Caco-2 (cell line): ENCODE results near the gene MEGF11. TPM values are rescaled to one million over a fixed set of nuclear protein-coding genes. Genes with fewer than 3 reads are reported as not detected.
A peak's percentile ranks its signal among the peaks of the same experiment; 100 is the strongest.

ENCODE experiments used
- BruUV-seq: library from RNA; stranded (reverse); fragments of 400-500 nt; replicated peaks from 2 replicates; lab custom pipeline; 2021; lab: Mats Ljungman, UMichigan
- CTCF ChIA-PET: fragments of 300-600 bp; sonication (Branson Sonifier 250); formaldehyde crosslinking; loops from one replicate; lab custom pipeline; 2022; ENCODE audit warnings: antibody characterized with exemption; lab: Charles Lee
- POLR2A ChIA-PET: fragments of 300-600 bp; sonication (Branson Sonifier 250); formaldehyde crosslinking; loops from one replicate; lab custom pipeline; 2022; ENCODE audit warnings: antibody characterized with exemption; lab: Charles Lee
- DNase-seq, 2 experiments: peaks; one replicate each; pipeline versions ENCODE4 v3.0.0 to v3.0.0-alpha.2; 2020 to 2022
- H3K27me3 ChIP-seq: replicated peaks from 2 replicates; pipeline ENCODE4 v1.6.0; 2011; ENCODE audit warnings: low read length; ENCODE audit not compliant: control insufficient read depth, insufficient read depth
- H3K36me3 ChIP-seq: 2 replicates; pipeline ENCODE4 v1.5.1; 2011; ENCODE audit warnings: low read length; ENCODE audit not compliant: control insufficient read depth, insufficient read depth
- H3K4me1 ChIP-seq: fragments of 250-450 bp; sonication (Bioruptor Pico); 2 replicates; pipeline ENCODE4 v1.5.1; 2020; ENCODE audit warnings: mild to moderate bottlenecking
- H3K4me3 ChIP-seq: 2 replicates; pipeline ENCODE4 v1.5.1; 2011; ENCODE audit warnings: low read depth, mild to moderate bottlenecking, control low read depth, low read length
- H3K9me3 ChIP-seq: fragments of 250-450 bp; sonication (Bioruptor Pico); 2 replicates; pipeline ENCODE4 v1.5.1; 2020; ENCODE audit warnings: mild to moderate bottlenecking, moderate library complexity
- H3K27ac Mint-ChIP-seq: one replicate; pipeline ENCODE4 v1.8.0; 2022; ENCODE audit warnings: mixed read lengths; ENCODE audit not compliant: unreplicated experiment
- H3K27me3 Mint-ChIP-seq: one replicate; pipeline ENCODE4 v1.8.0; 2022; ENCODE audit warnings: mixed read lengths; ENCODE audit not compliant: insufficient read depth, unreplicated experiment
- H3K36me3 Mint-ChIP-seq: one replicate; pipeline ENCODE4 v1.8.0; 2022; ENCODE audit warnings: mild to moderate bottlenecking, mixed read lengths; ENCODE audit not compliant: insufficient read depth, unreplicated experiment
- H3K4me1 Mint-ChIP-seq: one replicate; pipeline ENCODE4 v1.8.0; 2022; ENCODE audit warnings: low read depth, mixed read lengths; ENCODE audit not compliant: unreplicated experiment
- H3K4me3 Mint-ChIP-seq: one replicate; pipeline ENCODE4 v1.8.0; 2022; ENCODE audit warnings: mild to moderate bottlenecking, moderate library complexity, mixed read lengths; ENCODE audit not compliant: unreplicated experiment
- H3K9me3 Mint-ChIP-seq: one replicate; pipeline ENCODE4 v1.8.0; 2022; ENCODE audit warnings: mixed read lengths; ENCODE audit not compliant: unreplicated experiment
- intact Hi-C: fragments of 100-400 bp; cut with micrococcal nuclease; formaldehyde crosslinking; loops from one replicate; pipeline ENCODE4 v1.10.0; 2022; ENCODE audit not compliant: unreplicated experiment
- total RNA-seq: library from RNA; stranded (reverse); gene quantifications from 2 replicates; pipeline ENCODE4 v1.2.3, GENCODE V29; 2022
- TF ChIP-seq, protein P1 (sequence below), 2 experiments: fragments of 200-600 bp in 1 of 2; IDR thresholded peaks; 1 replicate in 1 of 2; 2 replicates in 1 of 2; pipeline versions ENCODE4 v1.5.1 to v1.8.0; 2011 to 2022; ENCODE audit warnings: antibody characterized with exemption in 1 of 2, control low read depth in 1 of 2, inconsistent platforms in 1 of 2, low read depth in 1 of 2, low read length in 1 of 2, mild to moderate bottlenecking in 1 of 2, moderate library complexity in 1 of 2; ENCODE audit not compliant: insufficient read depth in 1 of 2, severe bottlenecking in 1 of 2, unreplicated experiment in 1 of 2

Gene MEGF11
- total RNA-seq, 1 experiment from 2014 or later: 0.66 TPM

DNA sequence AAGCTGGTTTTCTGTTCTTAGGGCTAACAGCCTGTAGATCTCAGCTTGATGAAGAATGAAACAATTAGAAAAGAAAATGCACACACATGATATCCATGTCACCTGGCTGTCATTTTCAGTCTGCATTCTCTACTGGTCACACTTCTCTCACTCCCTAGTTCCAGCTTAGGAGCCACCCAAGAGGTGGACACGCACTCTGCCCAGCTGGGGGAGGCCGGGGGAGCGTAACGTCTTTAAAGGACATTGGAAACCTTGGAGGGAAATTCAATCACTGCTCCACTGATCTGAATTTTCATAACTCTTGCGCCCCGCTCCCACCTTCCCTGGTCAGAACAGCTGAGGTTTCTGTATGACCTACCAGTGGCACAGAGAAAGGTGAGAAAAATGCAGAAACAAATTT, 304.5 kb downstream of the MEGF11 start:
- Histone ChIP-seq H3K27me3 (no peaks in the 10 kb centered on the region), H3K4me3 (no peak overlapping the region), H3K9me3 (no peaks in the 10 kb centered on the region), H3K36me3 (no peaks in the 10 kb centered on the region), H3K4me1 (no peaks in the 10 kb centered on the region)
- no peak overlapping the region for H3K27ac Mint-ChIP-seq
- DNase-seq: no peak
- BruUV-seq: no TSS peak
- intact Hi-C loops: no loop called here
- H3K27me3 Mint-ChIP-seq: no peaks in the 10 kb centered on the region
- H3K4me1 Mint-ChIP-seq: no peaks in the 10 kb centered on the region
- no peaks in the 10 kb centered on the region for H3K9me3 Mint-ChIP-seq
- H3K4me3 Mint-ChIP-seq: no peak overlapping the region
- no peaks in the 10 kb centered on the region for H3K36me3 Mint-ChIP-seq
- ChIA-PET CTCF (no interaction called here), POLR2A (no interaction called here)
- TF ChIP-seq, protein P1, sequence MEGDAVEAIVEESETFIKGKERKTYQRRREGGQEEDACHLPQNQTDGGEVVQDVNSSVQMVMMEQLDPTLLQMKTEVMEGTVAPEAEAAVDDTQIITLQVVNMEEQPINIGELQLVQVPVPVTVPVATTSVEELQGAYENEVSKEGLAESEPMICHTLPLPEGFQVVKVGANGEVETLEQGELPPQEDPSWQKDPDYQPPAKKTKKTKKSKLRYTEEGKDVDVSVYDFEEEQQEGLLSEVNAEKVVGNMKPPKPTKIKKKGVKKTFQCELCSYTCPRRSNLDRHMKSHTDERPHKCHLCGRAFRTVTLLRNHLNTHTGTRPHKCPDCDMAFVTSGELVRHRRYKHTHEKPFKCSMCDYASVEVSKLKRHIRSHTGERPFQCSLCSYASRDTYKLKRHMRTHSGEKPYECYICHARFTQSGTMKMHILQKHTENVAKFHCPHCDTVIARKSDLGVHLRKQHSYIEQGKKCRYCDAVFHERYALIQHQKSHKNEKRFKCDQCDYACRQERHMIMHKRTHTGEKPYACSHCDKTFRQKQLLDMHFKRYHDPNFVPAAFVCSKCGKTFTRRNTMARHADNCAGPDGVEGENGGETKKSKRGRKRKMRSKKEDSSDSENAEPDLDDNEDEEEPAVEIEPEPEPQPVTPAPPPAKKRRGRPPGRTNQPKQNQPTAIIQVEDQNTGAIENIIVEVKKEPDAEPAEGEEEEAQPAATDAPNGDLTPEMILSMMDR (IDR thresholded peaks at IDR 0.05; ENCODE audit: insufficient read depth in 1 of 2, low read depth in 1 of 2, low read length in 1 of 2, severe bottlenecking in 1 of 2, unreplicated experiment in 1 of 2): no peak

DNA sequence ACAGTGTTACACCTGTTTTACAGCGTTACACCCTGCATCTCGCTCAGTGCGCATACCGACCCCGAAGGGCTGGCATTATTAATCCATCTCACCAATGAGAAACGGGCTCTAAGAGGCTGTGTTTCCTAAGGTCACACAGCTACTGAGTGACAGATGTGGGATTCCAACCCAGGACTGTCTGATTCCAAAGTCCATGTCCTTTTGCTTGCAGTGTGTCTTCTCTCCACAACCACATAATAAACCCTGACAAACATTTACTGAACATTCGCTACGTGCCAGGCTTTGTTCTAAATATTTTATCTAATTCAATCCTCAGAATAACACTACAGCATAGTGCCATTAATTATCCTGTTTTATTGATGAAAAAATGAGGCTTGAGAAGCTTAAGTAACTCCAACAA, 305.2 kb downstream of the MEGF11 start:
- H3K27me3 ChIP-seq: no peaks in the 10 kb centered on the region
- H3K9me3 ChIP-seq: no peaks in the 10 kb centered on the region
- peak in 1 of 2 experiments; percentile 8 for DNase-seq
- no peak overlapping the region for H3K4me3 ChIP-seq
- Mint-ChIP-seq H3K9me3 (no peaks in the 10 kb centered on the region), H3K27me3 (no peaks in the 10 kb centered on the region), H3K27ac (no peak overlapping the region), H3K4me3 (no peak overlapping the region), H3K4me1 (no peaks in the 10 kb centered on the region), H3K36me3 (no peaks in the 10 kb centered on the region)
- H3K4me1 ChIP-seq: no peaks in the 10 kb centered on the region
- ChIA-PET POLR2A (no interaction called here), CTCF (no interaction called here)
- intact Hi-C loops: no loop called here
- TF ChIP-seq, protein P1 (IDR thresholded peaks at IDR 0.05; ENCODE audit: insufficient read depth in 1 of 2, low read depth in 1 of 2, low read length in 1 of 2, severe bottlenecking in 1 of 2, unreplicated experiment in 1 of 2): no peak
- H3K36me3 ChIP-seq: no peaks in the 10 kb centered on the region
- BruUV-seq: no TSS peak

GRCh38 chr15:65947041-65947440, 306.5 kb downstream of the MEGF11 start:
- no TSS peak for BruUV-seq
- intact Hi-C loops: no loop called here
- H3K36me3 Mint-ChIP-seq: no peaks in the 10 kb centered on the region
- H3K36me3 ChIP-seq: no peaks in the 10 kb centered on the region
- no peak overlapping the region for H3K4me3 ChIP-seq
- ChIA-PET POLR2A (no interaction called here), CTCF (no interaction called here)
- H3K9me3 Mint-ChIP-seq: no peaks in the 10 kb centered on the region
- no peak overlapping the region for H3K4me3 Mint-ChIP-seq
- H3K27ac Mint-ChIP-seq: no peak overlapping the region
- H3K27me3 Mint-ChIP-seq: no peaks in the 10 kb centered on the region
- TF ChIP-seq, protein P1 (IDR thresholded peaks at IDR 0.05; ENCODE audit: insufficient read depth in 1 of 2, low read depth in 1 of 2, low read length in 1 of 2, severe bottlenecking in 1 of 2, unreplicated experiment in 1 of 2): no peak
- no peak for DNase-seq
- H3K4me1 ChIP-seq: no peaks in the 10 kb centered on the region
- H3K4me1 Mint-ChIP-seq: no peaks in the 10 kb centered on the region
- no peaks in the 10 kb centered on the region for H3K9me3 ChIP-seq
- no peaks in the 10 kb centered on the region for H3K27me3 ChIP-seq
